Measurements from ENCODE around the gene ENOX1.

- TF ChIP-seq, protein P1, sequence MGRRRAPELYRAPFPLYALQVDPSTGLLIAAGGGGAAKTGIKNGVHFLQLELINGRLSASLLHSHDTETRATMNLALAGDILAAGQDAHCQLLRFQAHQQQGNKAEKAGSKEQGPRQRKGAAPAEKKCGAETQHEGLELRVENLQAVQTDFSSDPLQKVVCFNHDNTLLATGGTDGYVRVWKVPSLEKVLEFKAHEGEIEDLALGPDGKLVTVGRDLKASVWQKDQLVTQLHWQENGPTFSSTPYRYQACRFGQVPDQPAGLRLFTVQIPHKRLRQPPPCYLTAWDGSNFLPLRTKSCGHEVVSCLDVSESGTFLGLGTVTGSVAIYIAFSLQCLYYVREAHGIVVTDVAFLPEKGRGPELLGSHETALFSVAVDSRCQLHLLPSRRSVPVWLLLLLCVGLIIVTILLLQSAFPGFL (CRISPR knock-in tag; IDR thresholded peaks at IDR 0.05; ENCODE audit: borderline replicate concordance), result no peak
- TF ChIP-seq ZBTB43 (CRISPR knock-in tag; IDR thresholded peaks at IDR 0.05) (no peak), STAT6 (CRISPR knock-in tag; conservative IDR thresholded peaks at IDR 0.05; ENCODE audit: low read depth) (no peak), CBFB (CRISPR knock-in tag; IDR thresholded peaks at IDR 0.05; ENCODE audit: low read depth) (no peak), OVOL2 (CRISPR knock-in tag; IDR thresholded peaks at IDR 0.05; ENCODE audit: borderline replicate concordance) (no peak), E2F4 (CRISPR knock-in tag; IDR thresholded peaks at IDR 0.05; ENCODE audit: borderline replicate concordance, low read depth) (no peak), TP53 (CRISPR knock-in tag; IDR thresholded peaks at IDR 0.05) (no peak), ZNF121 (CRISPR knock-in tag; IDR thresholded peaks at IDR 0.05) (no peak)
- TF ChIP-seq, protein P2, sequence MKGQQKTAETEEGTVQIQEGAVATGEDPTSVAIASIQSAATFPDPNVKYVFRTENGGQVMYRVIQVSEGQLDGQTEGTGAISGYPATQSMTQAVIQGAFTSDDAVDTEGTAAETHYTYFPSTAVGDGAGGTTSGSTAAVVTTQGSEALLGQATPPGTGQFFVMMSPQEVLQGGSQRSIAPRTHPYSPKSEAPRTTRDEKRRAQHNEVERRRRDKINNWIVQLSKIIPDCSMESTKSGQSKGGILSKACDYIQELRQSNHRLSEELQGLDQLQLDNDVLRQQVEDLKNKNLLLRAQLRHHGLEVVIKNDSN (CRISPR knock-in tag; IDR thresholded peaks at IDR 0.05), result no peak
- TF ChIP-seq, protein P3, sequence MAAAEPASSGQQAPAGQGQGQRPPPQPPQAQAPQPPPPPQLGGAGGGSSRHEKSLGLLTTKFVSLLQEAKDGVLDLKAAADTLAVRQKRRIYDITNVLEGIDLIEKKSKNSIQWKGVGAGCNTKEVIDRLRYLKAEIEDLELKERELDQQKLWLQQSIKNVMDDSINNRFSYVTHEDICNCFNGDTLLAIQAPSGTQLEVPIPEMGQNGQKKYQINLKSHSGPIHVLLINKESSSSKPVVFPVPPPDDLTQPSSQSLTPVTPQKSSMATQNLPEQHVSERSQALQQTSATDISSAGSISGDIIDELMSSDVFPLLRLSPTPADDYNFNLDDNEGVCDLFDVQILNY (CRISPR knock-in tag; IDR thresholded peaks at IDR 0.05), result no peak
These were observed 429.2 kb downstream of the ENOX1 start for GRCh38 chr13:43357564-43357963.
